ENCODE data around the gene RREB1.

The RREB1 gene

DNA sequence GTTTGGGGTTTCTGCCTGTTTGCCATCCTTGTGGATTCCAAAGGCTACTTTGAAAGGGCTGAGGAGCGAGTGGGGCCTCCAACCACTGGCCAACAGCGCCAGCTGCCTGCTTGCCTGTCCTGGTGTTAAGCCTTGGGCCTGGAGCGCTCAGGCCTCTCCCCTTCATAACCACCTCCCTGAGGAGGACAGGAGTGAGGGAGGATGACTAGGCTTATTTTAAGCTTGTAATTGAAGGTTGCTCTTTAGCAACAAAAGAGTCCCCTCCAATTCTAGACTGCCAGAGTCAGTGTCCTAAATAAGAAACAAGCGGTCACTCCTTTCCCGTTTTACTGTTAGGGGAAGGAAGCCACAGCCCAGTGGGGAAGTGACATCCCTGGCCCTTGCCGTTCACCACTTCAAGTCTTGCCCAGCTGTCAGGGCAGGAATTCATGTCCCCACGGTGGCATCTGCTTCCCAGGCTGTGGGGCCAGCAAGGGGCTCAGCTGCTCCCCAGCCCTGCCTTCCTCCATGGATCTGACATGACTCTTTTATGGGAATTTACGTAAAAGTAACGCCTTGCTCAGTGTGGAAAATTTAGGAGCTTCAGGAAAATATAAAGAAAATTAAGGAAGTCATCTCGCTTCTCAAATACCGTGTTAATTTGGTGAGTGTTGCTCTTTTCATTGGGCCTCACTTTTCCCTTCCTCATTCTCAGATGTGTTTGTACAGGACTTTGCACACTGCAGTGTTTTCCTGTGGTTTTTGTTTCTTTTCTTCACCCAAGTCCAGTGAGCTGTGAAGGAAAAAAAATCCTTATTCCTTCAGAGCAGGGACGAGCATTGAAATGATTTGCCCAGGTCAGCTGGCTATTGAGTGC lies 147.4 kb downstream of the RREB1 start:
- TF ChIP-seq EZH2phosphoT487 (IDR thresholded peaks at IDR 0.05; ENCODE audit: borderline replicate concordance, low read length), result no peak
- TF ChIP-seq, protein P1, sequence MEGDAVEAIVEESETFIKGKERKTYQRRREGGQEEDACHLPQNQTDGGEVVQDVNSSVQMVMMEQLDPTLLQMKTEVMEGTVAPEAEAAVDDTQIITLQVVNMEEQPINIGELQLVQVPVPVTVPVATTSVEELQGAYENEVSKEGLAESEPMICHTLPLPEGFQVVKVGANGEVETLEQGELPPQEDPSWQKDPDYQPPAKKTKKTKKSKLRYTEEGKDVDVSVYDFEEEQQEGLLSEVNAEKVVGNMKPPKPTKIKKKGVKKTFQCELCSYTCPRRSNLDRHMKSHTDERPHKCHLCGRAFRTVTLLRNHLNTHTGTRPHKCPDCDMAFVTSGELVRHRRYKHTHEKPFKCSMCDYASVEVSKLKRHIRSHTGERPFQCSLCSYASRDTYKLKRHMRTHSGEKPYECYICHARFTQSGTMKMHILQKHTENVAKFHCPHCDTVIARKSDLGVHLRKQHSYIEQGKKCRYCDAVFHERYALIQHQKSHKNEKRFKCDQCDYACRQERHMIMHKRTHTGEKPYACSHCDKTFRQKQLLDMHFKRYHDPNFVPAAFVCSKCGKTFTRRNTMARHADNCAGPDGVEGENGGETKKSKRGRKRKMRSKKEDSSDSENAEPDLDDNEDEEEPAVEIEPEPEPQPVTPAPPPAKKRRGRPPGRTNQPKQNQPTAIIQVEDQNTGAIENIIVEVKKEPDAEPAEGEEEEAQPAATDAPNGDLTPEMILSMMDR (IDR thresholded peaks at IDR 0.05; ENCODE audit: low read depth, low read length, poor library complexity, severe bottlenecking), result no peak
- Histone ChIP-seq H3K9me2 (replicated peaks; ENCODE audit: control insufficient read depth, low read length) (no peaks in the 10 kb centered on the region), H3K4me2 (ENCODE audit: low read length) (no peak overlapping the region), H3K79me2 (ENCODE audit: control insufficient read depth, low read length) (no peaks in the 10 kb centered on the region), H3K27ac (ENCODE audit: low read depth, low read length) (no peak overlapping the region), H4K20me1 (ENCODE audit: control insufficient read depth, insufficient read depth, low read depth, low read length) (no peaks in the 10 kb centered on the region), H3K4me1 (ENCODE audit: control insufficient read depth, low read length) (peaks cover 4% of the 10 kb centered on the region), H3K9me3 (ENCODE audit: control insufficient read depth, insufficient read depth, low read length) (no peaks in the 10 kb centered on the region), H3F3A (ENCODE audit: control insufficient read depth, insufficient read depth) (no peaks in the 10 kb centered on the region), H3K27me3 (ENCODE audit: control insufficient read depth, low read length) (peaks cover 4% of the 10 kb centered on the region), H3K4me3 (ENCODE audit: low read length) (no peak overlapping the region), H3K36me3 (ENCODE audit: control insufficient read depth, low read length) (no peaks in the 10 kb centered on the region)

DNA sequence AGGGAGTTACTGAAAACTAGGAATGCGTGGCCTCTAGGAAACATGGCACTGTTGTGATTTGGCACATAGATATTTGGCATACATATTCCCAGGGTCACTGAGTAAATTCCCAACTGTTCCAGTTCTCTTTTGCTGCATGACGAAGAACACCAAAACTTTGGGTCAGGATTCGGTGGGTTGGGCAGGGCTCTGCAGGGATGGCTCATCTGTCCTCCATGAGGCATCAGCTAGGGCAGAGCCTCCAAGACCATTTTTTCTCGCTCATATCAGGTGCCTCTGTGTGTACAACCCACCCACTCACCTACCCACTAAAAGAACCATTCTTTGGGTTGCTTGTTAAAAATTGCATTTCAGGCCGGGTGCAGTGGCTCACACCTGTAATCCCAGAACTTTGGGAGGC lies 148.2 kb downstream of the RREB1 start:
- H3K79me2 ChIP-seq (ENCODE audit: control insufficient read depth, low read length), result no peaks in the 10 kb centered on the region
- no peak overlapping the region for H3K4me2 ChIP-seq (ENCODE audit: low read length)
- no peaks in the 10 kb centered on the region for H3K9me3 ChIP-seq (ENCODE audit: control insufficient read depth, insufficient read depth, low read length)
- H3K27me3 ChIP-seq (ENCODE audit: control insufficient read depth, low read length), result peaks cover 12% of the 10 kb centered on the region
- H3K4me1 ChIP-seq (ENCODE audit: control insufficient read depth, low read length), result no peaks in the 10 kb centered on the region; the same call in 1 of the 2 replicates
- no peaks in the 10 kb centered on the region for H4K20me1 ChIP-seq (ENCODE audit: control insufficient read depth, insufficient read depth, low read depth, low read length)
- H3K9me2 ChIP-seq (replicated peaks; ENCODE audit: control insufficient read depth, low read length), result no peaks in the 10 kb centered on the region
- TF ChIP-seq EZH2phosphoT487 (IDR thresholded peaks at IDR 0.05; ENCODE audit: borderline replicate concordance, low read length), result no peak
- TF ChIP-seq, protein P1 (IDR thresholded peaks at IDR 0.05; ENCODE audit: low read depth, low read length, poor library complexity, severe bottlenecking), result no peak
- no peaks in the 10 kb centered on the region for H3K36me3 ChIP-seq (ENCODE audit: control insufficient read depth, low read length)
- H3K4me3 ChIP-seq (ENCODE audit: low read length), result no peak overlapping the region
- no peak overlapping the region for H3K27ac ChIP-seq (ENCODE audit: low read depth, low read length)
- no peaks in the 10 kb centered on the region for H3F3A ChIP-seq (ENCODE audit: control insufficient read depth, insufficient read depth)

DNA sequence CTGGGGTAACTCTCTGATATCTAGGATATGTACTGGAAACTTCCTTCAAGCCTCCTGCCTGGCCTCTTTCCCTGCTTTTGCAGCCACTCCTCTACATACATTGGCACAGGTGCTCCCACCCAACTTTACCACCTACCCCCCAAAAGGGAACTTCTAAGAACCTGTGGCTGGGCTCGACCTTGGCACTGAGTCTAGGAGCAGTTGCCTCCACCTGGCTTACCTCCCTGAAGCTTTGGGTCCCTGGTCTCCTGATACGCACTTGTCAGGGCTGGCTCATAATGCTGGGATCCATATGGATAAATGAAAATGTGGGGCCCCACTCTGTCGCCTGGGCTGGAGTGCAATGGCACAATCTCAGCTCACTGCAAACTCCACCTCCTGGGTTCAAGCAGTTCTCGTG lies 149.0 kb downstream of the RREB1 start:
- no peaks in the 10 kb centered on the region for H3K79me2 ChIP-seq (ENCODE audit: control insufficient read depth, low read length)
- H3F3A ChIP-seq (ENCODE audit: control insufficient read depth, insufficient read depth), result no peaks in the 10 kb centered on the region
- no peak overlapping the region for H3K4me2 ChIP-seq (ENCODE audit: low read length)
- peaks cover 3% of the 10 kb centered on the region; the same call in 1 of the 2 replicates for H3K4me1 ChIP-seq (ENCODE audit: control insufficient read depth, low read length)
- H3K9me3 ChIP-seq (ENCODE audit: control insufficient read depth, insufficient read depth, low read length), result no peaks in the 10 kb centered on the region
- TF ChIP-seq EZH2phosphoT487 (IDR thresholded peaks at IDR 0.05; ENCODE audit: borderline replicate concordance, low read length), result no peak
- TF ChIP-seq, protein P1 (IDR thresholded peaks at IDR 0.05; ENCODE audit: low read depth, low read length, poor library complexity, severe bottlenecking), result no peak
- no peaks in the 10 kb centered on the region for H3K9me2 ChIP-seq (replicated peaks; ENCODE audit: control insufficient read depth, low read length)
- no peak overlapping the region for H3K4me3 ChIP-seq (ENCODE audit: low read length)
- no peaks in the 10 kb centered on the region for H4K20me1 ChIP-seq (ENCODE audit: control insufficient read depth, insufficient read depth, low read depth, low read length)
- H3K27me3 ChIP-seq (ENCODE audit: control insufficient read depth, low read length), result peaks cover 18% of the 10 kb centered on the region
- no peak overlapping the region for H3K27ac ChIP-seq (ENCODE audit: low read depth, low read length)
- H3K36me3 ChIP-seq (ENCODE audit: control insufficient read depth, low read length), result no peaks in the 10 kb centered on the region
